ENCODE data around the gene IL21.

DNA sequence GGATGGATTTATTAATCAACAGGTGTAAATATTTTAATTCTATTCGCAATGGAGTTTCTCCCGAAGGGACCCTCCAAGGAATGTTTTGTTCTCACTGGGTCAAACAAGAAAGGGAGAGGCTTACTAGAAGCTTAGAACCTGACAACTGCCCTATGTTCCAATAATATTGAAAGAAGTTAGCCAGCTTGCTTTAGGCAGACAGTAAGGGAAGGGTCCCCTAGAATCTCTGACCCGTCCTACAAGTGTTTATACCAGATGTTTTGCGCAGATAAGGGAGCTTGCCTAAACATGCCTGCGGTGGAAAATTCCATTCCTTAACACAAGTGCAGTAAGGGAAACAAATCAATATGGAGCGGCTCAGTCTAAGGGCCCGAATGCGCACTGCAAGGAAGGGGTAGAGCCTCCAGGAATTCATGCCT, 17.7 kb downstream of the IL21 start:
- TF ChIP-seq, protein P1, sequence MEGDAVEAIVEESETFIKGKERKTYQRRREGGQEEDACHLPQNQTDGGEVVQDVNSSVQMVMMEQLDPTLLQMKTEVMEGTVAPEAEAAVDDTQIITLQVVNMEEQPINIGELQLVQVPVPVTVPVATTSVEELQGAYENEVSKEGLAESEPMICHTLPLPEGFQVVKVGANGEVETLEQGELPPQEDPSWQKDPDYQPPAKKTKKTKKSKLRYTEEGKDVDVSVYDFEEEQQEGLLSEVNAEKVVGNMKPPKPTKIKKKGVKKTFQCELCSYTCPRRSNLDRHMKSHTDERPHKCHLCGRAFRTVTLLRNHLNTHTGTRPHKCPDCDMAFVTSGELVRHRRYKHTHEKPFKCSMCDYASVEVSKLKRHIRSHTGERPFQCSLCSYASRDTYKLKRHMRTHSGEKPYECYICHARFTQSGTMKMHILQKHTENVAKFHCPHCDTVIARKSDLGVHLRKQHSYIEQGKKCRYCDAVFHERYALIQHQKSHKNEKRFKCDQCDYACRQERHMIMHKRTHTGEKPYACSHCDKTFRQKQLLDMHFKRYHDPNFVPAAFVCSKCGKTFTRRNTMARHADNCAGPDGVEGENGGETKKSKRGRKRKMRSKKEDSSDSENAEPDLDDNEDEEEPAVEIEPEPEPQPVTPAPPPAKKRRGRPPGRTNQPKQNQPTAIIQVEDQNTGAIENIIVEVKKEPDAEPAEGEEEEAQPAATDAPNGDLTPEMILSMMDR (conservative IDR thresholded peaks at IDR 0.05 in 1 of 2, IDR thresholded peaks at IDR 0.05 in 1 of 2; ENCODE audit: low read depth in 1 of 2, low read length in 2 of 2), result no peak
- no peak for TF ChIP-seq EZH2 (IDR thresholded peaks at IDR 0.05; ENCODE audit: low read length, missing control alignments)

All from fibroblast of lung (primary cell).